NB4 (cell line): ENCODE measurements around the gene CNTN6.

Experiments used
- CTCF ChIP-seq: IDR thresholded peaks from one replicate; pipeline ENCODE4 v1.5.1; 2012; ENCODE audit warnings: low read depth, low read length
- MYC ChIP-seq: IDR thresholded peaks from 2 replicates; pipeline ENCODE4 v1.6.1; 2011; ENCODE audit warnings: low read depth, low read length
- POLR2A ChIP-seq: IDR thresholded peaks from 2 replicates; pipeline ENCODE4 v1.6.1; 2011; ENCODE audit warnings: mild to moderate bottlenecking; ENCODE audit not compliant: insufficient read length; ENCODE audit errors: extremely low read depth
- TF ChIP-seq, protein P1 (sequence below): IDR thresholded peaks from 2 replicates; pipeline ENCODE4 v1.6.1; 2011; ENCODE audit warnings: low read depth, low read length

DNA sequence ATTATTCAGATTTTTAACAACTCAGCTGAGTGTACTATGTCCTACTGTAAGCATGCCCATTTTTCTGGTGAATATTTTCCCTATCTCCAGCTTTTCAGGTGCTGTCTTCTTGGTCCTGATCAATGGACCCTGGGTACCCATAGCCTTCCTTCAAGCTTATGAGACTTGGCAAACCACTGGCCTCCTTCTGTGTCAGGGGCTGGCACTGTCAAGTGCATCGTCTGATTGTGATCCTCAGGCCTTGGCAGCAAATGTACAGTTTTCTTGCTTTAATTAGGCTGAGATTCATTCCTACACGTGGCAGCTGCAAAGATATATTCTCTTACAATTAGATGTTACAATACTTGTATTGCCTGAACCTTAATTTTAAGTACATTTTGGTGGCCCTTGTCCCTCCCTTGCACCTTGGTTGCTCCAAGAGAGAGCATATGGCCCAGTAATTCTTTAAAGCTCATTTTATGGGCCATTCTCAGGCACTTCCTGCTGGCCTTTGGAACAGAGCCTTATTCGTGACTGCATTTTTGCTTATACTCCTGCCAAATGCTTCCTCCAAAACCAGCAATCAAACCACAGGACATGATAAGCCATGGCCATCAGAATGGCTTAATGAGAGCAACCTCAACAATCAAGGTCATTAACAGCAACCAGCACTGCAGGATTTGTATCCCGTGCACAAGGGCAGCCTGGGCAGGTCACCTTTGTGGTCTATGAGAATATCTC, 179.9 kb downstream of the CNTN6 start:
- TF ChIP-seq POLR2A = no peak
- TF ChIP-seq CTCF = no peak
- TF ChIP-seq, protein P1, sequence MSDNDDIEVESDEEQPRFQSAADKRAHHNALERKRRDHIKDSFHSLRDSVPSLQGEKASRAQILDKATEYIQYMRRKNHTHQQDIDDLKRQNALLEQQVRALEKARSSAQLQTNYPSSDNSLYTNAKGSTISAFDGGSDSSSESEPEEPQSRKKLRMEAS = no peak
- TF ChIP-seq MYC = no peak
